ENCODE measurements around the gene MYO16. TPM values are rescaled to one million over a fixed set of nuclear protein-coding genes. Genes with fewer than 3 reads are reported as not detected.

Gene MYO16
- total RNA-seq, 1 donor from 2014 or later = 2.3 TPM

DNA sequence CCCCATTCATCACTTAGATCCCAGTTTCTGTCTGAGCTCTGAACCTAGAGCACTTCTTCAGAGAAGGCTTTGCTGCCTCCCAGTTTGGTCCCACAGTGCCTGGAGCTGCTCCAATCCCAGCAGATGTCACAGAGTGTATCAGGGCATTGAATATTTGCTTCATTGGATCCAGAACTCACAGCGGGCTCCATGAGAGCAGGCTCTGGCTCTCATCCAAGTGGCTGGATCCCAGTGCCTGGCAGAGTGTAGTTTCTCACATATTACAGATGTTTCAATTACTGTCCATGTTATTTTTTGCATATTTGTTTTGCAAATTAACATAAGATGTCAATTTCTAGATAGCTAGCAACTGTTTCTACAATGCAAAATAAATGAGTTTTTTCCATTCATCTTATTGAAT is 50.6 kb downstream of the MYO16 start:
- Mint-ChIP-seq H3K4me3 (ENCODE audit: low read depth) (no peak overlapping the region), H3K36me3 (ENCODE audit: insufficient read depth) (no peaks in the 10 kb centered on the region), H3K27ac (no peak overlapping the region), H3K27me3 (peaks cover 3% of the 10 kb centered on the region), H3K9me3 (ENCODE audit: low read depth) (no peaks in the 10 kb centered on the region), H3K4me1 (ENCODE audit: low read depth) (no peaks in the 10 kb centered on the region)
- no peak for DNase-seq (ENCODE audit: low spot score, unreplicated experiment)
- TF ChIP-seq, protein P1, sequence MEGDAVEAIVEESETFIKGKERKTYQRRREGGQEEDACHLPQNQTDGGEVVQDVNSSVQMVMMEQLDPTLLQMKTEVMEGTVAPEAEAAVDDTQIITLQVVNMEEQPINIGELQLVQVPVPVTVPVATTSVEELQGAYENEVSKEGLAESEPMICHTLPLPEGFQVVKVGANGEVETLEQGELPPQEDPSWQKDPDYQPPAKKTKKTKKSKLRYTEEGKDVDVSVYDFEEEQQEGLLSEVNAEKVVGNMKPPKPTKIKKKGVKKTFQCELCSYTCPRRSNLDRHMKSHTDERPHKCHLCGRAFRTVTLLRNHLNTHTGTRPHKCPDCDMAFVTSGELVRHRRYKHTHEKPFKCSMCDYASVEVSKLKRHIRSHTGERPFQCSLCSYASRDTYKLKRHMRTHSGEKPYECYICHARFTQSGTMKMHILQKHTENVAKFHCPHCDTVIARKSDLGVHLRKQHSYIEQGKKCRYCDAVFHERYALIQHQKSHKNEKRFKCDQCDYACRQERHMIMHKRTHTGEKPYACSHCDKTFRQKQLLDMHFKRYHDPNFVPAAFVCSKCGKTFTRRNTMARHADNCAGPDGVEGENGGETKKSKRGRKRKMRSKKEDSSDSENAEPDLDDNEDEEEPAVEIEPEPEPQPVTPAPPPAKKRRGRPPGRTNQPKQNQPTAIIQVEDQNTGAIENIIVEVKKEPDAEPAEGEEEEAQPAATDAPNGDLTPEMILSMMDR (IDR thresholded peaks at IDR 0.05; ENCODE audit: unreplicated experiment) = no peak

DNA sequence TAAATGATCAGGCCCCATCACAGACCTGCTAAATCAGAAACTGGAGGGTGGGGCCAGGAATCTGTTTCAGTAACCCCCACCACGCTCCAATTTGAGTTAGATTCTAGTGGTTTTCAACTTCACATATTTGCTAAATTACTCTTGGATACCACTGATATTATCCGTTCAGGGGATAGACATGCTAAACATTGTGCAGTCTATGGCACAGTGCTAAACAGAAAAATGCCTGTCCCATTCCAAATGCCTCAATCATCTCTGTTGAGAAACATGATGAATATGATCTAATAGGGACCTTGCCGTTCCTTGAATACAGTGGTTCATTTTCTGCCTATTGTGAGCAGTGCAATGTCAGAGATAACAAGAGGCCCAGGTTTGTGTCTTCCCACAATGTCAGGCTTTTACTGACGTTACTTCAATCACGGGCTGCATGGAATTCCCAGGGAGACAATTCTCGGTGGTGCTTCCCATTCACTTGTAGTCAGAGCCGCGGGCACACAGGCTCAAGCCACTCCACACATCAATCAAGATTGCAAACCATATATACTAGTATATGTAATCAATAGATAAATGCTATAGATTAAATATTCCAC is 52.7 kb downstream of the MYO16 start:
- Mint-ChIP-seq H3K4me3 (ENCODE audit: low read depth) (no peak overlapping the region), H3K27ac (no peak overlapping the region), H3K4me1 (ENCODE audit: low read depth) (no peaks in the 10 kb centered on the region)

DNA sequence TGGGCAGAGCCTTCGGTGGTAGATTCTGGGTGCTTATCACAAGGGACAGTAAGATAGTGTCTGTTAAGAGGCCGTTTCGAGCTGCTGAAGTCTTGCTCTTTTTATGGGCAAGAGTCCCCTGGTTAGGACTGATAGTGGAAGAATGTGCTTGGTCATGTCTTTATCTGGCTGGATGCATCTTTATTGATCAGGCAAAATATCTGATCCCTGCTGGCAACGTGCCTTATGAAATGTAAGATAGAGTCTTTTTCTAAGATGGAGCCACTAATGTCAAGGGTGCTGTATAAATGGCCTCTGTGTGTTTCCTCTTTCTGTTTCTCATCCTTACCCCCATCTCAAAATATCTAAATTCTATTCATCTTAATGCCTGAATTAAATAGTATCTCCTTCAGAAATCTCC is 53.3 kb downstream of the MYO16 start:
- Mint-ChIP-seq H3K27ac (no peak overlapping the region), H3K4me3 (ENCODE audit: low read depth) (no peak overlapping the region)

More for the DNA sequence above, 52.7 kb downstream of the MYO16 start:
- TF ChIP-seq, protein P1 (IDR thresholded peaks at IDR 0.05; ENCODE audit: unreplicated experiment) = no peak
- peaks cover 3% of the 10 kb centered on the region for H3K27me3 Mint-ChIP-seq
- H3K36me3 Mint-ChIP-seq (ENCODE audit: insufficient read depth) = no peaks in the 10 kb centered on the region
- H3K9me3 Mint-ChIP-seq (ENCODE audit: low read depth) = no peaks in the 10 kb centered on the region
- DNase-seq (ENCODE audit: low spot score, unreplicated experiment) = no peak

DNA sequence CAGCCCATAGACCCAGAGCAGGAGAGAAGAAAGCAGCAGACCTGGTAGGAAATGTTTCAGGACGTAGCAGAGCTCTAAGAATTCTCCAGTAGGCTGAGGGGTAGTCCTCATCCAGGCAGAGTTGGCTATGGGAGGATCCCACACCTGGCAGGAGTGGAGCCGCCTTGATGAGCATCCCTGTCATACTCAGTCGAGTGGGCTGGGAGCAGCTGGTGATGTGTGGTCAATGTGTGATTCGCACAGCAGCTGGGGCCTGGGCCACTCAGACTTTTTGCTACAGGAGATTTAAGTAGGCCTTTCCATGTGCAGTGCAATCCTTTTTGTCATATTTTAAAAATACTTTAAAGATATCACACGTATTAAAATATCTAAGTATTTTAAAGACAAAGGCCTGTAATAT is 56.6 kb downstream of the MYO16 start:
- DNase-seq (ENCODE audit: low spot score, unreplicated experiment) = no peak
- Mint-ChIP-seq H3K9me3 (ENCODE audit: low read depth) (no peaks in the 10 kb centered on the region), H3K4me3 (ENCODE audit: low read depth) (no peak overlapping the region), H3K27ac (no peak overlapping the region), H3K36me3 (ENCODE audit: insufficient read depth) (no peaks in the 10 kb centered on the region), H3K27me3 (no peaks in the 10 kb centered on the region), H3K4me1 (ENCODE audit: low read depth) (no peaks in the 10 kb centered on the region)
- TF ChIP-seq, protein P1 (IDR thresholded peaks at IDR 0.05; ENCODE audit: unreplicated experiment) = no peak

More for the DNA sequence above, 53.3 kb downstream of the MYO16 start:
- Mint-ChIP-seq H3K36me3 (ENCODE audit: insufficient read depth) (no peaks in the 10 kb centered on the region), H3K27me3 (peaks cover 3% of the 10 kb centered on the region), H3K4me1 (ENCODE audit: low read depth) (no peaks in the 10 kb centered on the region), H3K9me3 (ENCODE audit: low read depth) (no peaks in the 10 kb centered on the region)
- DNase-seq (ENCODE audit: low spot score, unreplicated experiment) = no peak
- TF ChIP-seq, protein P1 (IDR thresholded peaks at IDR 0.05; ENCODE audit: unreplicated experiment) = no peak

DNA sequence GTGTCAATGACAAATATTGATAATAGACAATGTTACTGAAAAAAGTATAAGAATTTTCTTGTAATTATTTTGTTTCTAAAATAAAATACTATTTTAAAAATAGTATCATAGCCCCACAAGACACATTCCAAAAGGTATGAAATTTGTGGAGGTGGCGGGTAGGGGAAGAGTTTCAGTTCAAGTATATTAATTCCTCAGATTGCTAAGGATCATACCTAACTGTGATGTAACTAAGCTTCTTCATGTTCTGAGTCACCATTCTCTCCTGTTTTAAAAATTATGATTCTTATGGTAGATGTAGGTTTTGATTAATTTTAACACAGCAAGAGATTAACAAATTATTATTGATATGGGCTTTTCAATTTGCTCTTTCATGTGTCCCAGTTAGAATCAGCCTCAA is 61.3 kb downstream of the MYO16 start:
- Mint-ChIP-seq H3K27me3 (no peaks in the 10 kb centered on the region), H3K4me1 (ENCODE audit: low read depth) (no peaks in the 10 kb centered on the region), H3K27ac (no peak overlapping the region), H3K9me3 (ENCODE audit: low read depth) (no peaks in the 10 kb centered on the region), H3K36me3 (ENCODE audit: insufficient read depth) (no peaks in the 10 kb centered on the region), H3K4me3 (ENCODE audit: low read depth) (no peak overlapping the region)
- TF ChIP-seq, protein P1 (IDR thresholded peaks at IDR 0.05; ENCODE audit: unreplicated experiment) = no peak
- DNase-seq (ENCODE audit: low spot score, unreplicated experiment) = no peak

All from progenitor cell of endocrine pancreas (in vitro differentiated cells).